Epithelial cell of esophagus (primary cell): ENCODE measurements around the gene EFNA5.

ENCODE experiments used
- DNase-seq: peaks from one replicate; pipeline ENCODE4 v3.0.0; 2010; ENCODE audit warnings: low read depth
- H3K4me3 ChIP-seq: 2 replicates; pipeline ENCODE4 v1.5.1; 2011; ENCODE audit warnings: mild to moderate bottlenecking, low read length, control low read depth
- TF ChIP-seq, protein P1 (sequence below): IDR thresholded peaks from 2 replicates; pipeline ENCODE4 v1.5.1; 2011; ENCODE audit warnings: low read depth, mild to moderate bottlenecking, low read length, control low read depth, inconsistent platforms; ENCODE audit not compliant: insufficient read depth; ENCODE audit errors: missing control alignments

Gene EFNA5

DNA sequence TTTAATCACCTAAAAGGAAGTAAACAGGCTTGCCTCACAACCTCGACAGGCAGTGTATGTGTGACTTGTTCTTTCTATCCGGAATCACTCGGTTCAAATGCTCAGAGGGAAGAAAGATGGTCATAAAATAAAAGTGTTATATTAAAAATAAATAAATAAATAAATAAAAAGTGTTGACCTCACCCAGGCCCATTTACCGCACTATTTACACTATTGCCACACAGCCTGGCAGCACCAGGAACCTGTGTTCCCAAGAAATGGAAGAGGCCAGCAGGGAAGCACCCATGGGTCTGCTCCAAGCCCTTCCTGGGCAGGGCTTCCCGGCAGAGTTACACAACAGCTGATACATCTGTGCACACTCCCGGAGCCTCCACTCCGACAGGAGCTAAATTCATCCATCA, 127.9 kb downstream of the EFNA5 start:
- peak; percentile 87 for DNase-seq
- TF ChIP-seq, protein P1, sequence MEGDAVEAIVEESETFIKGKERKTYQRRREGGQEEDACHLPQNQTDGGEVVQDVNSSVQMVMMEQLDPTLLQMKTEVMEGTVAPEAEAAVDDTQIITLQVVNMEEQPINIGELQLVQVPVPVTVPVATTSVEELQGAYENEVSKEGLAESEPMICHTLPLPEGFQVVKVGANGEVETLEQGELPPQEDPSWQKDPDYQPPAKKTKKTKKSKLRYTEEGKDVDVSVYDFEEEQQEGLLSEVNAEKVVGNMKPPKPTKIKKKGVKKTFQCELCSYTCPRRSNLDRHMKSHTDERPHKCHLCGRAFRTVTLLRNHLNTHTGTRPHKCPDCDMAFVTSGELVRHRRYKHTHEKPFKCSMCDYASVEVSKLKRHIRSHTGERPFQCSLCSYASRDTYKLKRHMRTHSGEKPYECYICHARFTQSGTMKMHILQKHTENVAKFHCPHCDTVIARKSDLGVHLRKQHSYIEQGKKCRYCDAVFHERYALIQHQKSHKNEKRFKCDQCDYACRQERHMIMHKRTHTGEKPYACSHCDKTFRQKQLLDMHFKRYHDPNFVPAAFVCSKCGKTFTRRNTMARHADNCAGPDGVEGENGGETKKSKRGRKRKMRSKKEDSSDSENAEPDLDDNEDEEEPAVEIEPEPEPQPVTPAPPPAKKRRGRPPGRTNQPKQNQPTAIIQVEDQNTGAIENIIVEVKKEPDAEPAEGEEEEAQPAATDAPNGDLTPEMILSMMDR: no peak
- no peak overlapping the region for H3K4me3 ChIP-seq

DNA sequence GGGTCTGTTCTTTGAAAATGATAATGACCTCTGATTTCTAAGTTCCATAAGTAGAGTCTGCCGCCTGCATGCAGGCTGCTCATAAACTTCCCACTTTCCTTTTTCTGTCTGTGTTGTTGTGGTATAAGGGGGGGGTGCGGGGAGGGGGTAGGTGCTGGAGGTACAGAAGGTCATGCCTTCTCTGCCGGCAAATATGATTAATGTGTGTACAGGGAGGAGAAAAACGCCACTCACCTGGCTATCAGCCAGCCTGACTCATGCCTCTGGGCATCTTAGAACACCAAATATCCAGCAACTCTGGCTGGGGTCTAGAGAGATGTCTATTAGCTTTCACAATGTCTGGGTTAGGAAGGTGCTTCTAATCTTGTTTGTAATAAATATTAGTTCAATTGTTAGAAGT, 128.3 kb downstream of the EFNA5 start:
- TF ChIP-seq, protein P1: no peak
- peak; percentile 95 for DNase-seq
- H3K4me3 ChIP-seq: no peak overlapping the region

GRCh38 chr5:107541400-107541799, 129.3 kb downstream of the EFNA5 start:
- TF ChIP-seq, protein P1: no peak
- DNase-seq: no peak
- H3K4me3 ChIP-seq: no peak overlapping the region

DNA sequence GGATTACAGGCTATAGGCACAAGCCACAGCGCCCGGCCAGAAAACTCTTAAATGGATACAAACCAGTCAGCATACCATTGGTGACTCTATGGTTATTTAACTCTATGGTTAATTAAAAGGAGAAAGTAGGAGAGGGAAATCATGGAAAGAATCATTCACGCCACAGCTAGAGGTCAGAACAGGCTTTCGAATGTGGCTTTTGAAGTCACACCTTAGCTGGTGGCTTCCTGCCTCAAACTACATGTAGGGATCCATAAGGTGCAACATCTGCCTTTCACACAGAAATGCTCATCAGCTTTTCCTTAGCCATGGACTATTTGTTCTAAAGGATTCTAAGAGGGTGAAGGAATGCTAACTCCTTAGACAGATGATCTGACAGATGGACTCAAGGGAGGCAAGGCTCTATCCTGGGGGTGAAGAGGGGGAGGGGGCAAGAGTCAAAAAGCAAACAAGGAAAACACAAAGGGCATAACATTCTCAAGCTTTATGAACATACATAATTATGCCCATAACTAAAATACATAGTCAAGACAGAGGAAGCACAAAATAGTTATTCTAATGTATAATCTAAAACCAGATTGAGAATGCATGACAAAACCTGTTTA, 130.9 kb downstream of the EFNA5 start:
- no peak for DNase-seq
- H3K4me3 ChIP-seq: no peak overlapping the region
- TF ChIP-seq, protein P1: no peak

- no peak for DNase-seq
- H3K4me3 ChIP-seq: no peak overlapping the region
- TF ChIP-seq, protein P1: no peak
These were observed 131.8 kb downstream of the EFNA5 start for GRCh38 chr5:107538805-107539445.

GRCh38 chr5:107538331-107538730, 132.4 kb downstream of the EFNA5 start:
- TF ChIP-seq, protein P1: no peak
- no peak overlapping the region for H3K4me3 ChIP-seq
- no peak for DNase-seq

DNA sequence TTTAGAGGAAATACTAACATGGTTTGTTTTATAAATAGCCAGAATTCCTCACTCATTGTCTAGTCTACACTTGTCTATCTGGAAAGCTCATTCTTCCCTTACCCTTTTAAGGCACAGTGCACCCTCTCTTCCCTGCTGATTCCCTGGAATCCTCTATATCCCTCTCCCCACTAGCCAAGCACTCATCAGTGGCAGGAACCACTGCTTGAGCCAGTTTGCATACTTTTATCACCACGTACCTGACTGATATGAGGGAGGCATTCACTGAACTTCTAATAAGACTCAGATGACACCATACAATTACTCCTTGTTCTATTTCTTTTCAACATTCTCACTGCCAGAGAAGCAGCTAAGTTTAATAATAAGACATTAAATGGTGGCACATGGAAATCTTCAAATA, 134.9 kb downstream of the EFNA5 start:
- DNase-seq: no peak
- TF ChIP-seq, protein P1: no peak
- no peak overlapping the region for H3K4me3 ChIP-seq
